ENCODE data around the gene CHAT.

Gene CHAT

GRCh38 chr10:49694466-49694865, 80.6 kb downstream of the CHAT start:
- DNase-seq (ENCODE audit: insufficient read length, low spot score) (no peak), FAIRE-seq (no peak)
- no peak for TF ChIP-seq CTCF (IDR thresholded peaks at IDR 0.05; ENCODE audit: insufficient read depth, missing control alignments)

GRCh38 chr10:49696311-49696710, 82.5 kb downstream of the CHAT start:
- FAIRE-seq (no peak), DNase-seq (ENCODE audit: insufficient read length, low spot score) (no peak)
- no peak for TF ChIP-seq CTCF (IDR thresholded peaks at IDR 0.05; ENCODE audit: insufficient read depth, missing control alignments)

- DNase-seq (ENCODE audit: insufficient read length, low spot score) (no peak), FAIRE-seq (no peak)
- no peak for TF ChIP-seq CTCF (IDR thresholded peaks at IDR 0.05; ENCODE audit: insufficient read depth, missing control alignments)
Observed at GRCh38 chr10:49698679-49699078, 84.8 kb downstream of the CHAT start.

- DNase-seq (ENCODE audit: insufficient read length, low spot score): no peak
- no peak for TF ChIP-seq CTCF (IDR thresholded peaks at IDR 0.05; ENCODE audit: insufficient read depth, missing control alignments)
- no peak for FAIRE-seq
Observed at GRCh38 chr10:49700211-49700610, 86.4 kb downstream of the CHAT start.

GRCh38 chr10:49700997-49701396, 87.2 kb downstream of the CHAT start:
- FAIRE-seq (no peak), DNase-seq (ENCODE audit: insufficient read length, low spot score) (no peak)
- no peak for TF ChIP-seq CTCF (IDR thresholded peaks at IDR 0.05; ENCODE audit: insufficient read depth, missing control alignments)

GRCh38 chr10:49707585-49707984, 93.7 kb downstream of the CHAT start:
- FAIRE-seq: no peak
- TF ChIP-seq CTCF (IDR thresholded peaks at IDR 0.05; ENCODE audit: insufficient read depth, missing control alignments): no peak

GRCh38 chr10:49709934-49710333, 96.1 kb downstream of the CHAT start:
- DNase-seq (ENCODE audit: insufficient read length, low spot score) (no peak), FAIRE-seq (no peak)
- no peak for TF ChIP-seq CTCF (IDR thresholded peaks at IDR 0.05; ENCODE audit: insufficient read depth, missing control alignments)

More at GRCh38 chr10:49707585-49707984, 93.7 kb downstream of the CHAT start:
- DNase-seq (ENCODE audit: insufficient read length, low spot score): no peak

Data from D721Med (cell line).